Lower lobe of right lung (tissue), 2 donors: Measurements from ENCODE around the gene LARP7. TPM values are rescaled to one million over a fixed set of nuclear protein-coding genes. Genes with fewer than 3 reads are reported as not detected.
"Not testable (repeated sequence)": the region's sequence is repeated elsewhere in the genome, so short reads cannot be mapped to it uniquely, and the experiment has no call there.

Experiments used
- ATAC-seq, 2 donors: fragments of 200-7000 bp; cut with Tn5 transposase; one replicate each; pipeline ENCODE4 v1.9.1; 2020 to 2022; ENCODE audit warnings: mild to moderate bottlenecking in 2 of 2, moderate library complexity in 2 of 2
- DNase-seq: peaks from one replicate; pipeline ENCODE4 v3.0.0-alpha.2; 2020
- H3K27ac ChIP-seq: fragments of 200-600 bp; one replicate; pipeline ENCODE4 v1.8.0; 2022
- H3K27me3 ChIP-seq: fragments of 200-600 bp; one replicate; pipeline ENCODE4 v1.8.0; 2022; ENCODE audit warnings: low read depth
- H3K36me3 ChIP-seq: fragments of 200-600 bp; one replicate; pipeline ENCODE4 v1.8.0; 2022; ENCODE audit warnings: mild to moderate bottlenecking
- H3K4me1 ChIP-seq: fragments of 200-600 bp; one replicate; pipeline ENCODE4 v1.8.0; 2022
- H3K4me3 ChIP-seq: fragments of 200-600 bp; one replicate; pipeline ENCODE4 v1.8.0; 2022; ENCODE audit warnings: mild to moderate bottlenecking
- H3K9me3 ChIP-seq: fragments of 200-600 bp; one replicate; pipeline ENCODE4 v1.8.0; 2022
- intact Hi-C: fragments of 100-400 bp; cut with DNase I; formaldehyde crosslinking; loops from one replicate; pipeline ENCODE4 v1.11.0; 2022
- total RNA-seq: library from RNA; stranded (reverse); fragmentation: NEBNext Ultra II Directional; extraction: Animal tissue kit (Norgen Biotek cat#: 25700); gene quantifications from one replicate; pipeline ENCODE4 v1.2.1, GENCODE V29; 2021
- TF ChIP-seq, protein P1 (sequence below): fragments of 200-600 bp; IDR thresholded peaks from one replicate; pipeline ENCODE4 v1.8.0; 2022; ENCODE audit warnings: antibody characterized with exemption, mild to moderate bottlenecking
- donor health status: DM: no; HTN: yes; CAD: no; lungs with severe emphysema.

Gene LARP7
- total RNA-seq, 1 donor from 2014 or later, result 38.0 TPM

- peaks cover 97% of the 10 kb centered on the region for H3K36me3 ChIP-seq
Measured at GRCh38 chr4:112652216-112652615, 15.3 kb downstream of the LARP7 start.

GRCh38 chr4:112655270-112655669 is 18.3 kb downstream of the LARP7 start:
- DNase-seq (no peak), ATAC-seq (no peak)
- H3K4me1 ChIP-seq, result no peaks in the 10 kb centered on the region
- no peaks in the 10 kb centered on the region for H3K9me3 ChIP-seq
- intact Hi-C loops, result no loop called here
- peaks cover 88% of the 10 kb centered on the region for H3K36me3 ChIP-seq
- TF ChIP-seq, protein P1, sequence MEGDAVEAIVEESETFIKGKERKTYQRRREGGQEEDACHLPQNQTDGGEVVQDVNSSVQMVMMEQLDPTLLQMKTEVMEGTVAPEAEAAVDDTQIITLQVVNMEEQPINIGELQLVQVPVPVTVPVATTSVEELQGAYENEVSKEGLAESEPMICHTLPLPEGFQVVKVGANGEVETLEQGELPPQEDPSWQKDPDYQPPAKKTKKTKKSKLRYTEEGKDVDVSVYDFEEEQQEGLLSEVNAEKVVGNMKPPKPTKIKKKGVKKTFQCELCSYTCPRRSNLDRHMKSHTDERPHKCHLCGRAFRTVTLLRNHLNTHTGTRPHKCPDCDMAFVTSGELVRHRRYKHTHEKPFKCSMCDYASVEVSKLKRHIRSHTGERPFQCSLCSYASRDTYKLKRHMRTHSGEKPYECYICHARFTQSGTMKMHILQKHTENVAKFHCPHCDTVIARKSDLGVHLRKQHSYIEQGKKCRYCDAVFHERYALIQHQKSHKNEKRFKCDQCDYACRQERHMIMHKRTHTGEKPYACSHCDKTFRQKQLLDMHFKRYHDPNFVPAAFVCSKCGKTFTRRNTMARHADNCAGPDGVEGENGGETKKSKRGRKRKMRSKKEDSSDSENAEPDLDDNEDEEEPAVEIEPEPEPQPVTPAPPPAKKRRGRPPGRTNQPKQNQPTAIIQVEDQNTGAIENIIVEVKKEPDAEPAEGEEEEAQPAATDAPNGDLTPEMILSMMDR, result no peak
- no peak overlapping the region for H3K4me3 ChIP-seq
- H3K27me3 ChIP-seq, result no peaks in the 10 kb centered on the region
- H3K27ac ChIP-seq, result no peak overlapping the region

More at GRCh38 chr4:112652216-112652615, 15.3 kb downstream of the LARP7 start:
- ATAC-seq (no peak), DNase-seq (no peak)
- TF ChIP-seq, protein P1, result no peak
- no peaks in the 10 kb centered on the region for H3K27me3 ChIP-seq
- H3K27ac ChIP-seq, result no peak overlapping the region
- no peak overlapping the region for H3K4me3 ChIP-seq
- H3K4me1 ChIP-seq, result no peaks in the 10 kb centered on the region
- no peaks in the 10 kb centered on the region for H3K9me3 ChIP-seq
- intact Hi-C loops, result no loop called here

DNA sequence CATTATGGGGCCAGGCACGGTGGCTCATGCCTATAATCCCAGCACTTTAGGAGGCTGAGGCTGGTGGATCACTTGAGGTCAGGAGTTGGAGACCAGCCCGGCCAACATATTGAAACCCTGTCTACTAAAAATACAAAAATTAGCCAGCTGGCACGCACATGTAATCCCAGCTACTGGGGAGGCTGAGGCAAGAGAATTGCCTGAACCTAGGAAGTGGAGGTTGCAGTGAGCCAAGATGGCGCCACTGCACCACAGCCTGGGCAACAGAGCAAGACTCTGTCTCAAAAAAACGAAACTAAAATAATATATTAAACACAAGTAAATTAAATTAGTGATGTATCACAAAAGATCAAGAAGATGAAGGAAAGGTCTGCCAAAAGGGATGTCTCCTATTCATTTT is 19.2 kb downstream of the LARP7 start:
- H3K27me3 ChIP-seq, H3K27ac ChIP-seq, DNase-seq, ATAC-seq, intact Hi-C loops, H3K9me3 ChIP-seq, H3K4me3 ChIP-seq, H3K4me1 ChIP-seq: not testable (repeated sequence)
- peaks cover 79% of the 10 kb centered on the region for H3K36me3 ChIP-seq

- Histone ChIP-seq H3K4me1 (no peaks in the 10 kb centered on the region), H3K36me3 (no peaks in the 10 kb centered on the region), H3K27ac (no peak overlapping the region), H3K9me3 (no peaks in the 10 kb centered on the region), H3K27me3 (no peaks in the 10 kb centered on the region), H3K4me3 (no peak overlapping the region)
- ATAC-seq (no peak), DNase-seq (no peak)
- intact Hi-C loops, result no loop called here
- TF ChIP-seq, protein P1, result no peak
Measured at GRCh38 chr4:112664611-112665010, 27.7 kb downstream of the LARP7 start.

- Histone ChIP-seq H3K4me1 (no peaks in the 10 kb centered on the region), H3K27me3 (no peaks in the 10 kb centered on the region), H3K27ac (no peak overlapping the region), H3K4me3 (no peak overlapping the region), H3K36me3 (no peaks in the 10 kb centered on the region), H3K9me3 (no peaks in the 10 kb centered on the region)
- no peak for ATAC-seq
- intact Hi-C loops, result no loop called here
- TF ChIP-seq, protein P1, result no peak
- no peak for DNase-seq
Measured at GRCh38 chr4:112668131-112668530, 31.2 kb downstream of the LARP7 start.

GRCh38 chr4:112673076-112673475 is 36.1 kb downstream of the LARP7 start:
- Histone ChIP-seq H3K27ac (no peak overlapping the region), H3K4me1 (no peaks in the 10 kb centered on the region), H3K27me3 (no peaks in the 10 kb centered on the region), H3K4me3 (no peak overlapping the region), H3K9me3 (no peaks in the 10 kb centered on the region), H3K36me3 (no peaks in the 10 kb centered on the region)
- ATAC-seq (no peak), DNase-seq (no peak)
- TF ChIP-seq, protein P1, result no peak
- intact Hi-C loops, result no loop called here
